Heart left ventricle (tissue), 16 donors: ENCODE measurements around the gene CNTNAP5. TPM values are rescaled to one million over a fixed set of nuclear protein-coding genes. Genes with fewer than 3 reads are reported as not detected.
"Not testable (repeated sequence)": the region's sequence is repeated elsewhere in the genome, so short reads cannot be mapped to it uniquely, and the experiment has no call there.

ENCODE experiments used
- ATAC-seq, 4 donors: fragments of 200-7000 bp; cut with Tn5 transposase; one replicate each; pipeline ENCODE4 v1.9.1; 2020 to 2022; ENCODE audit warnings: moderate library complexity in 4 of 4, mild to moderate bottlenecking in 3 of 4, moderate number of reproducible peaks in 1 of 4
- DNase-seq, 5 donors: peaks; one replicate each; pipeline ENCODE4 v3.0.0-alpha.2; 2020
- H3K27ac ChIP-seq, 12 donors: fragments of 200-600 bp; sonication (generic) in 4 of 12; one replicate each; pipeline versions ENCODE4 v1.5.0 to v1.8.0; 2016 to 2022; ENCODE audit warnings: mild to moderate bottlenecking in 2 of 12
- H3K27me3 ChIP-seq, 9 donors: fragments of 200-600 bp; sonication (generic) in 2 of 9; one replicate each; pipeline versions ENCODE4 v1.5.1 to v1.8.0; 2016 to 2022; ENCODE audit warnings: mild to moderate bottlenecking in 3 of 9
- H3K36me3 ChIP-seq, 9 donors: fragments of 200-600 bp; sonication (generic) in 2 of 9; one replicate each; pipeline versions ENCODE4 v1.5.0 to v1.8.0; 2018 to 2022; ENCODE audit warnings: mild to moderate bottlenecking in 2 of 9
- H3K4me1 ChIP-seq, 12 donors: fragments of 200-600 bp; sonication (generic) in 4 of 12; one replicate each; pipeline versions ENCODE4 v1.5.0 to v1.8.0; 2016 to 2022; ENCODE audit warnings: mild to moderate bottlenecking in 3 of 12
- H3K4me3 ChIP-seq, 12 donors: fragments of 200-600 bp; sonication (generic) in 4 of 12; one replicate each; pipeline versions ENCODE4 v1.5.0 to v1.8.0; 2017 to 2022; ENCODE audit warnings: mild to moderate bottlenecking in 9 of 12, moderate library complexity in 4 of 12
- H3K9me3 ChIP-seq, 12 donors: fragments of 200-600 bp; sonication (generic) in 4 of 12; one replicate each; pipeline versions ENCODE4 v1.5.0 to v1.8.0; 2016 to 2022; ENCODE audit warnings: mild to moderate bottlenecking in 1 of 12
- CTCF ChIP-seq, 12 donors: fragments of 200-600 bp; sonication (generic) in 4 of 12; IDR thresholded peaks; one replicate each; pipeline versions ENCODE4 v1.5.0 to v1.8.0; 2018 to 2022; ENCODE audit warnings: antibody characterized with exemption in 12 of 12, mild to moderate bottlenecking in 5 of 12
- POLR2A ChIP-seq, 2 donors: fragments of 450-650 bp; IDR thresholded peaks; one replicate each; pipeline ENCODE4 v1.6.1; 2017; ENCODE audit warnings: antibody characterized with exemption in 2 of 2, mild to moderate bottlenecking in 2 of 2, moderate library complexity in 2 of 2
- WGBS, 4 donors: extraction: QIAGEN DNeasy Blood & Tissue Kit in 2 of 4; methylation state at CpG; one replicate each; pipeline versions ENCODE4 v1.1.5 to v1.1.7; 2013 to 2018; 5-methylcytosine and 5-hydroxymethylcytosine counted together
- intact Hi-C, 10 donors: fragments of 100-400 bp; cut with DNase I; formaldehyde crosslinking; loops; one replicate each; pipeline versions ENCODE4 v1.11.1 to v1.14.2; 2022
- polyA plus RNA-seq, 2 donors: library from polyadenylated mRNA; stranded (reverse); fragments of 200-250 nt; gene quantifications; one replicate each; pipeline ENCODE4 v1.2.3, GENCODE V29; 2013
- total RNA-seq, 9 donors: library from RNA; depleted of rRNA in 2 of 9; stranded (reverse); fragments of >200 nt in 2 of 9; fragmentation: NEBNext Ultra II Directional in 3 of 9; extraction: Animal tissue kit (Norgen Biotek cat#: 25700) in 3 of 9; gene quantifications; one replicate each; pipeline versions ENCODE4 v1.1.0 to v1.2.4, GENCODE V29; 2016 to 2023
- donor health status: ischemic (EF 13 %, LVEDD 7.1; RV severe dilation, severe dysfunction).
- donor health status: healthy with polysubstance abuse.
- donor health status: DM: no; HTN: yes; CAD: no.
- donor health status: DM: no; HTN: no; CAD: no.
- donor health status: ischemic (EF 25% LVEDD 6.9; RV normal size, moderate dysfunction).
- donor health status: ischemic (EF 25% LVEDD 5.7; RV mildly dilated, moderate dysfunction).
- donor health status: healthy.
- donor health status: DM: yes; HTN: yes; CAD: no.
- donor health status: ischemic (EF 35%, LVEDD 5.7; RV mildly dilated, moderate dysfunction).
- donor health status: nonischemic (EF 11% LVEDD 7.7; RV severe dilation, severe dysfunction).
- donor health status: DM: yes; HTN: yes; CAD: no.
- donor health status: PGD.
- donor health status: ischemic (EF 29% LVEDD 5.4; RV normal size, mild dysfunction).
- donor health status: nonischemic (EF 23%, LVEDD 6.1; RV moderate dilation, normal function).

The CNTNAP5 gene
- total and polyA plus RNA-seq, 11 donors, result not detected

DNA sequence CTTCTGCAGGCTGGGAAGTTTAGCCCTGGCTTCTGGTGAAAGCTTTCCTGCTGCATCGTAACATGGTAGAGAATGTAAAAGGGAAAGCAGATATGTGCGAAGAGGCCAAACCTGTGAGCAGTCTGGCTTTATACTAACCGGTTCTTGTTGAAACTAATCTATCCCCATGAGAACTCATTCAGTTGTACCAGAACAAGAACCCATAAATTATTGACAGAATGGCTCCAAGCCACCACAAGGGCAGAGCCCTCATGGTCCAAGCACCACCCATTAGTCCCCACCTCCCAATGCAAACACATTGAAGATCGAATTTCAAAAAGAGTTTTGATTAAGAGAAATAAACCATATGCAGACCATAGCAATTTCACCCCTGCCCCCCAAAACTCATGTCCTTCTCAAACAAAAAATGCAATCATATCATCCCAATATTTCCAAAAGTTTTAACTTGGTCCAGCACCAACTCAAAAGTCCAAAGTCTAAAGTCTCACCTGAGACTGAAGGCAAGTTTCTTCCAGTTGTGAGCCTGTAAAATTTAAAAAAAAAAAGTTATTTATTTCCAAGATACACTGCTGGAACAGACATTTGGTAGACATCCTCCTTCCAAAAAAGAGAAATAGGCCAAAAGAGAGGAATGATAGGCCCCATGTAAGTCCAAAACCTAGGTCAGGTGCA lies 318.9 kb downstream of the CNTNAP5 start:
- WGBS, 4 donors, result 83 to 89% (median 88%) methylated on average over 4 of the region's 4 CpGs
- Histone ChIP-seq H3K36me3 (no peaks in the 10 kb centered on the region), H3K4me3 (no peak overlapping the region), H3K27ac (no peak overlapping the region), H3K4me1 (no peaks in the 10 kb centered on the region), H3K9me3 (no peaks in the 10 kb centered on the region), H3K27me3 (no peaks in the 10 kb centered on the region)
- intact Hi-C loops, result no loop called here
- ATAC-seq, result no peak
- TF ChIP-seq CTCF (IDR thresholded peaks at IDR 0.05) (no peak), POLR2A (IDR thresholded peaks at IDR 0.05) (no peak)
- no peak for DNase-seq

DNA sequence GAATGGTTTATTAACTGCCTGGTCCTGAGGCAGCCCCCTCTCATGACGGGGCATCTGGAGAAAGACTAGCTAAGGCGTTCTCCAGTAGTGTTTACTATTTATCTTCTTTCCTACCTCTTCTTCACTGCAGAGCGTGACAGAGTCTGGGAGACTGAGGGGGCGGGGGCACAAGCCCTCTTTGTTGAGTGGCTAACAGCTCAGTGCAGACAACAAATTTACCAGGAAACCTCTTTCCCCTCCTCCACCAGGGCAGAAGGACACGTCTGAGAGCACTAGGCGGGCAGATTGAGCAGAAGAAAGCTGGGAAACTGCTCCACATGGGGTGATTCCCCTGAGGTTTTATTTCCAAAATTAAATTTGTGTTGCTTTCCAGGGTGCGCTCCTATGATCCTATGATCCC lies 322.1 kb downstream of the CNTNAP5 start:
- ATAC-seq (no peak), DNase-seq (no peak)
- 52 to 68% (median 66%) methylated on average over 7 of the region's 7 CpGs for WGBS, 4 donors
- intact Hi-C loops, result no loop called here
- TF ChIP-seq CTCF (IDR thresholded peaks at IDR 0.05) (no peak), POLR2A (IDR thresholded peaks at IDR 0.05) (no peak)
- H3K36me3 ChIP-seq, result no peaks in the 10 kb centered on the region
- H3K9me3 ChIP-seq, result no peaks in the 10 kb centered on the region
- no peak overlapping the region for H3K27ac ChIP-seq
- no peaks in the 10 kb centered on the region for H3K4me1 ChIP-seq
- no peak overlapping the region for H3K4me3 ChIP-seq
- no peaks in the 10 kb centered on the region for H3K27me3 ChIP-seq

DNA sequence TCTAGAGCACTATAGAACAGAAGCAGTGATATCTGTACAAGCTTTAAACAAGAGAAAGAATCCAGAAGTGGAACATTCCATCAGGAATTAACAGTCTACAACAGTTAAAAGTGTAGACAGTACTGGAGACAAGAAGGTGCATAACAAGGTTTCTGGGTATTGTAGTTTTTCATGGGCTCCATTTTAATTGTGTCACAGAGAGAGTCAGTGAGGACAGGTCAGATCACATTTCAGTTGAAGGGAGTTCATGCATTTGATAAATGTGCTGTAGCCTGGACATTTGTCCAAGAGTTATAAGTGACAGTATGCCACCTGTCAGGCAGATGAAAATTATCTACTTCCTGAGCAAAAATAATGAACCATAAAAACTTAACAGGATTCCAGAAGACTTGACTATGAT lies 328.6 kb downstream of the CNTNAP5 start:
- no peaks in the 10 kb centered on the region for H3K9me3 ChIP-seq
- ATAC-seq (no peak), DNase-seq (no peak)
- H3K27ac ChIP-seq, result no peak overlapping the region
- no peaks in the 10 kb centered on the region for H3K27me3 ChIP-seq
- no peak overlapping the region for H3K4me3 ChIP-seq
- H3K36me3 ChIP-seq, result no peaks in the 10 kb centered on the region
- no peak for TF ChIP-seq POLR2A (IDR thresholded peaks at IDR 0.05)
- no peak for TF ChIP-seq CTCF (IDR thresholded peaks at IDR 0.05)
- no peaks in the 10 kb centered on the region for H3K4me1 ChIP-seq
- intact Hi-C loops, result no loop called here

DNA sequence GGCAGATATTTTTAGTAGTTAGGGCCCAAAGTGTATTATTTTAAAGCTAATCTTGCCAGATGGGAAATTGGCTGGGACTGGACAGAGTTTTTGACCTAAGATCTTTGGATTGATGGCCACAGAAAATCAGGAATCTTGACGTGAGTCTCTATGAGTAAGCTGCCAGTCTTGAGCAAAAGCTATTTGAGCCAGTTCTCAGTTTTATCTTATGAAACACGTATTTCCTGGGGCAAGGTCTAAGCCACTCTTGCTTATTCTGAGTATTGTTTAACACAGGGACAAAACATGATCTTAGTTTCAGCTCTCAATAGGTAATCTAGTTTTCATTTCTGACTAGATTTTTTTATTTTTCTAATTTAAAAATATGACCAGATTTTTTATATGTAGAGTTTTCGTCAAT lies 329.4 kb downstream of the CNTNAP5 start:
- TF ChIP-seq CTCF (IDR thresholded peaks at IDR 0.05), result no peak
- TF ChIP-seq POLR2A (IDR thresholded peaks at IDR 0.05), result no peak
- H3K27ac ChIP-seq, result no peak overlapping the region
- no peak for ATAC-seq
- H3K36me3 ChIP-seq, result no peaks in the 10 kb centered on the region
- H3K9me3 ChIP-seq, result no peaks in the 10 kb centered on the region
- H3K27me3 ChIP-seq, result no peaks in the 10 kb centered on the region
- no peak for DNase-seq
- intact Hi-C loops, result no loop called here
- no peak overlapping the region for H3K4me3 ChIP-seq
- no peaks in the 10 kb centered on the region for H3K4me1 ChIP-seq
- 51 to 61% (median 60%) methylated on average over 3 of the region's 3 CpGs for WGBS, 4 donors

DNA sequence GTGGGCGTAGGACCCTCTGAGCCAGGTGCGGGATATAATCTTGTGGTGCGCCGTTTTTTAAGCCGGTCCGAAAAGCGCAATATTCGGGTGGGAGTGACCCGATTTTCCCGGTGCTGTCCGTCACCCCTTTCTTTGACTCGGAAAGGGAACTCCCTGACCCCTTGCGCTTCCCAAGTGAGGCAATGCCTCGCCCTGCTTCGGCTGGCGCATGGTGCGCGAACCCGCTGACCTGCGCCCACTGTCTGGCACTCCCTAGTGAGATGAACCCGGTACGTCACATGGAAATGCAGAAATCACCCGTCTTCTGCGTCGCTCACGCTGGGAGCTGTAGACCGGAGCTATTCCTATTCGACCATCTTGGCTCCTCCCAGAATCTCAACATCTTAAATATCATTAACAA lies 336.9 kb downstream of the CNTNAP5 start:
- 96 to 97% (median 96%) methylated on average over 28 of the region's 28 CpGs for WGBS, 4 donors
- DNase-seq, H3K4me1 ChIP-seq, H3K9me3 ChIP-seq, H3K27me3 ChIP-seq, H3K36me3 ChIP-seq, ATAC-seq, intact Hi-C loops, H3K27ac ChIP-seq, H3K4me3 ChIP-seq: not testable (repeated sequence)
